Measurements from ENCODE around the gene CRYBA2. TPM values are rescaled to one million over a fixed set of nuclear protein-coding genes. Genes with fewer than 3 reads are reported as not detected.

Gene CRYBA2
- total RNA-seq, 1 donor from 2014 or later = 77.3 TPM

- DNase-seq (ENCODE audit: extremely low spot score, unreplicated experiment) = peak; percentile 65
- Mint-ChIP-seq H3K4me3 (no peak overlapping the region), H3K27me3 (peaks cover 83% of the 10 kb centered on the region), H3K4me1 (ENCODE audit: unreplicated experiment) (no peaks in the 10 kb centered on the region), H3K27ac (no peak overlapping the region), H3K36me3 (no peaks in the 10 kb centered on the region), H3K9me3 (no peaks in the 10 kb centered on the region)
- TF ChIP-seq CTCF (conservative IDR thresholded peaks at IDR 0.05) = no peak
Observed at GRCh38 chr2:218953366-218953954, 39.8 kb downstream of the CRYBA2 start.

- H3K27ac Mint-ChIP-seq = no peak overlapping the region
- TF ChIP-seq CTCF (conservative IDR thresholded peaks at IDR 0.05) = no peak
Observed at GRCh38 chr2:218952160-218952559, 41.1 kb downstream of the CRYBA2 start.

GRCh38 chr2:218946621-218947020 lies 46.6 kb downstream of the CRYBA2 start:
- H3K9me3 Mint-ChIP-seq = no peaks in the 10 kb centered on the region
- no peaks in the 10 kb centered on the region for H3K36me3 Mint-ChIP-seq
- no peak for TF ChIP-seq CTCF (conservative IDR thresholded peaks at IDR 0.05)
- H3K27me3 Mint-ChIP-seq = peaks cover 61% of the 10 kb centered on the region
- H3K27ac Mint-ChIP-seq = no peak overlapping the region
- no peak overlapping the region for H3K4me3 Mint-ChIP-seq
- no peaks in the 10 kb centered on the region for H3K4me1 Mint-ChIP-seq (ENCODE audit: unreplicated experiment)
- no peak for DNase-seq (ENCODE audit: extremely low spot score, unreplicated experiment)

More at GRCh38 chr2:218952160-218952559, 41.1 kb downstream of the CRYBA2 start:
- H3K9me3 Mint-ChIP-seq = no peaks in the 10 kb centered on the region
- no peak for DNase-seq (ENCODE audit: extremely low spot score, unreplicated experiment)
- no peaks in the 10 kb centered on the region for H3K4me1 Mint-ChIP-seq (ENCODE audit: unreplicated experiment)
- H3K36me3 Mint-ChIP-seq = no peaks in the 10 kb centered on the region
- H3K4me3 Mint-ChIP-seq = no peak overlapping the region
- H3K27me3 Mint-ChIP-seq = peaks cover 78% of the 10 kb centered on the region

- H3K27me3 Mint-ChIP-seq = peaks cover 59% of the 10 kb centered on the region
- H3K36me3 Mint-ChIP-seq = no peaks in the 10 kb centered on the region
- no peak for DNase-seq (ENCODE audit: extremely low spot score, unreplicated experiment)
- H3K27ac Mint-ChIP-seq = no peak overlapping the region
- no peaks in the 10 kb centered on the region for H3K9me3 Mint-ChIP-seq
- no peak overlapping the region for H3K4me3 Mint-ChIP-seq
- no peaks in the 10 kb centered on the region for H3K4me1 Mint-ChIP-seq (ENCODE audit: unreplicated experiment)
- no peak for TF ChIP-seq CTCF (conservative IDR thresholded peaks at IDR 0.05)
Observed at GRCh38 chr2:218944759-218945404, 48.3 kb downstream of the CRYBA2 start.

Small RNA genes within 50 kb of the gene (microRNA-seq; reads per million reads assigned to microRNA genes)
- 163,382 reads per million, percentile 100 among the genes with 10 or more reads in this experiment for gene MIR375

Other genes with a start within 250 kb of the CRYBA2 start
- 6.5 and 6.9 TPM in 2 replicates for gene CYP27A1, start 211.3 kb downstream of the CRYBA2 start, total RNA-seq (ENCODE audit: low replicate concordance)
- not detected in 2 replicates for gene PRKAG3, start 161.6 kb downstream of the CRYBA2 start, total RNA-seq (ENCODE audit: low replicate concordance)
- gene WNT6, start 133.6 kb downstream of the CRYBA2 start, total RNA-seq (ENCODE audit: low replicate concordance) = 24.7 and 123 TPM in 2 replicates
- 5.5 and 31.8 TPM in 2 replicates for gene WNT10A, start 112.6 kb downstream of the CRYBA2 start, total RNA-seq (ENCODE audit: low replicate concordance)
- 5.9 and 10.0 TPM in 2 replicates for gene CDK5R2, start 33.8 kb downstream of the CRYBA2 start, total RNA-seq (ENCODE audit: low replicate concordance)
- gene FEV, start 8.2 kb downstream of the CRYBA2 start, total RNA-seq (ENCODE audit: low replicate concordance) = 12.5 and 51.1 TPM in 2 replicates
- 0.29 and 2.1 TPM in 2 replicates for gene CFAP65, start 48.1 kb upstream of the CRYBA2 start, total RNA-seq (ENCODE audit: low replicate concordance)
- gene IHH, start 67.5 kb upstream of the CRYBA2 start, total RNA-seq (ENCODE audit: low replicate concordance) = 10.8 and 13.8 TPM in 2 replicates
- 17.9 and 19.6 TPM in 2 replicates for gene NHEJ1, start 167.4 kb upstream of the CRYBA2 start, total RNA-seq (ENCODE audit: low replicate concordance)
- 5.5 and 6.1 TPM in 2 replicates for gene SLC23A3, start 176.6 kb upstream of the CRYBA2 start, total RNA-seq (ENCODE audit: low replicate concordance)
- gene CNPPD1, start 183.5 kb upstream of the CRYBA2 start, total RNA-seq (ENCODE audit: low replicate concordance) = 37.8 and 54.0 TPM in 2 replicates
- gene RETREG2, start 184.9 kb upstream of the CRYBA2 start, total RNA-seq (ENCODE audit: low replicate concordance) = 86.2 and 88.7 TPM in 2 replicates
- gene ZFAND2B, start 213.4 kb upstream of the CRYBA2 start, total RNA-seq (ENCODE audit: low replicate concordance) = 25.9 and 28.2 TPM in 2 replicates
- gene ABCB6, start 225.5 kb upstream of the CRYBA2 start, total RNA-seq (ENCODE audit: low replicate concordance) = 40.4 and 70.7 TPM in 2 replicates
- 46.4 and 52.9 TPM in 2 replicates for gene ATG9A, start 236.2 kb upstream of the CRYBA2 start, total RNA-seq (ENCODE audit: low replicate concordance)
- 58.7 and 58.8 TPM in 2 replicates for gene ANKZF1, start 236.4 kb upstream of the CRYBA2 start, total RNA-seq (ENCODE audit: low replicate concordance)

All from type B pancreatic cell (in vitro differentiated cells).